ENCODE results near the gene ITM2C.

The ITM2C gene

DNA sequence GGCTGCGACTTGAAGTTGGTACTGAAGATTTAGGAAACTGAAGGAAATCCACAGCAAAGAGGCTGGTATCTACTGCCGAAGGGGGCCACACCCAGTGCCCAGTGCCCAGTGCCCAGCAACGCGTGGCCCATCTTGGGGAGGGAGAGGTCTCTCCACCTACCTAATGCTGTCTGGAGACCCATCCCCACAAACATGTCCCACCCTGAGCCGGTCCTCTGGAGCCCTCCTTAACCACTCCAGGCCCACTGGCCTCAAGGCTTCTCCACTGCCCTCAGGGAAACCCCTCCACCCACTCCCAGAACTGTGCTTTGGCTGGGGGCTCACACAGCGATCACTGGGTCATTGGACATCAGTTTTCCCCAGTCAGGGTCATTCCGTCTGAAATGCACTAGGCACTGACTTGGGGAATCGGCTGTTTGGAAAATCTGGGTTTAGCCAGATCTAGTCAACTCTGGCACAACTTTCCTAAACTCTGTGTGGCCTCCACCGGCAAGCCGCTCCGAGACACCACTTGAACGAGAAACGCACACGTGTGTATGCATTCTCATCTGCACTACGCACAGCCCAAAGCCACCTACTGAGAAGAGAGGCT is 40.2 kb downstream of the ITM2C start:
- Histone ChIP-seq H3K4me3 (ENCODE audit: insufficient read depth in 1 of 2, low read depth in 1 of 2, low read length in 2 of 2) (no peak overlapping the region), H4K91ac (ENCODE audit: low read length) (no peak overlapping the region), H3K14ac (ENCODE audit: low read length in 2 of 2) (no peak overlapping the region), H2BK5ac (ENCODE audit: low read depth, low read length, poor library complexity, severe bottlenecking) (no peak overlapping the region), H3K4me1 (ENCODE audit: control insufficient read depth, insufficient read depth, low read depth, low read length) (peaks cover 19% of the 10 kb centered on the region), H3K18ac (ENCODE audit: low read depth in 1 of 2, low read length in 2 of 2) (no peak overlapping the region), H3K4me2 (ENCODE audit: low read length, poor library complexity, severe bottlenecking) (no peak overlapping the region), H2BK15ac (ENCODE audit: low read depth, poor library complexity, severe bottlenecking) (no peak overlapping the region), H3K79me1 (replicated peaks; ENCODE audit: low read length, poor library complexity, severe bottlenecking) (no peaks in the 10 kb centered on the region), H3K36me3 (ENCODE audit: control insufficient read depth in 1 of 2, insufficient read depth in 2 of 2, low read depth in 1 of 2, low read length in 2 of 2) (no peaks in the 10 kb centered on the region), H2BK12ac (ENCODE audit: low read length in 2 of 2) (no peak overlapping the region), H4K8ac (ENCODE audit: low read length) (no peak overlapping the region), H3K4ac (ENCODE audit: low read depth in 1 of 2, low read length in 2 of 2) (no peak overlapping the region), H3K9ac (ENCODE audit: low read length) (no peak overlapping the region), H3K23ac (ENCODE audit: low read length in 2 of 2) (no peak overlapping the region), H2BK120ac (ENCODE audit: low read depth, low read length) (no peak overlapping the region), H2AK5ac (ENCODE audit: low read length, severe bottlenecking) (no peak overlapping the region), H3K27me3 (ENCODE audit: control insufficient read depth in 1 of 2, insufficient read depth in 1 of 2, low read length in 2 of 2) (peaks cover 21 to 37% of the 10 kb centered on the region in 2 experiments), H2AFZ (ENCODE audit: low read depth, low read length) (no peak overlapping the region), H3K27ac (ENCODE audit: low read length, poor library complexity, severe bottlenecking) (no peak overlapping the region), H3K9me3 (ENCODE audit: control insufficient read depth, low read length) (no peaks in the 10 kb centered on the region)
- DNase-seq = no peak
- 82% methylated on average over 15 of the region's 15 CpGs for WGBS

DNA sequence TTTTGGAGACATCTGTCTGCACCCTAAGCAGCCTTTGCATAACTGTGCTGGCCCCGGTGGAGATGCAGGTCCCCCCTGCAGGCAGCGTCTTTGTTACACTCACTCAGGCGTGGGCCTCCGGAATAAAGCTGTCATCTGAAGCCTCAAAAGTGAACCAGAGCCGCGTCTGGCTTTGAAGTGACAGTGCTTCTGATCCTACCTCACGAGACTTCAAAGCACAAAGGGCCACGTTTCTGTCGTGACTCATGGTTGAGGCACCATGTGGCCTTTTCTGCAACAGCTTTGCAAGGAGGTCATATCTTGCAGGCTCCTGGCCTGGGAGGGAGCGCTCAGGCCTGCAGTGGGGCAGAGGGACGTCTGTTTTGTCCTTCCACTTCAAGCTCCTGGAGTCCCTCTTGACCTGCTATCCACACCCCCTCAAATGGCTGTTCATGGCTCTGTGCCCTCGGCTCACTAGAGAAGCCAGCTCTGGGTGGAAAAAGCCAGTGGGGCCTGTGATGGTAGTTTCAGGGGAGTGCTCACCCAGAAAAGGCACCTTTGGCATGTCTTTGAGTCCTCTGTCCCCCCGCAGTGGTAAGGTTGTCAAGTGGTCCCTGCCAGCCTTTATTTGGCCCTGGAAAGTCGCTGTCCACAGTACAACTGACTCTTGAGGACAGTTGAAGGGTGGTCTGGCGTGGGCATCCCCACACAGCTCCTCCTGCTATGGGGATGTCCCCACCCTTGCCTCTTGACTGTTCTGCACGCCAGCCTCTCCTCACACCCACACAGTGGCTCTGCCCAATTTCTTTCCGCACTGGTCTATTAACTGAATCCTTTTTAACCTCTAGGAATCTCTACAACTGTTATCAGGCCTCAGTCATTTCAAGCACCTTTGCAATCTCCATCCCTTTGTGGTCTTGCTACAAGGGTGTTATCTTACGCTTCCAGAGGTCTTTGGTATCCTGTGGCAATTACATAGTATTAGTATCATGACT is 41.0 kb downstream of the ITM2C start:
- H2BK12ac ChIP-seq (ENCODE audit: low read length in 2 of 2) = no peak overlapping the region
- no peak overlapping the region for H3K14ac ChIP-seq (ENCODE audit: low read length in 2 of 2)
- no peak overlapping the region for H2BK120ac ChIP-seq (ENCODE audit: low read depth, low read length)
- no peak overlapping the region for H2BK15ac ChIP-seq (ENCODE audit: low read depth, poor library complexity, severe bottlenecking)
- H3K9me3 ChIP-seq (ENCODE audit: control insufficient read depth, low read length) = no peaks in the 10 kb centered on the region
- H4K8ac ChIP-seq (ENCODE audit: low read length) = no peak overlapping the region
- DNase-seq = peak; percentile 50
- no peaks in the 10 kb centered on the region for H3K79me1 ChIP-seq (replicated peaks; ENCODE audit: low read length, poor library complexity, severe bottlenecking)
- no peak overlapping the region for H2BK5ac ChIP-seq (ENCODE audit: low read depth, low read length, poor library complexity, severe bottlenecking)
- peaks cover 13 to 29% of the 10 kb centered on the region in 2 experiments for H3K27me3 ChIP-seq (ENCODE audit: control insufficient read depth in 1 of 2, insufficient read depth in 1 of 2, low read length in 2 of 2)
- no peak overlapping the region for H3K27ac ChIP-seq (ENCODE audit: low read length, poor library complexity, severe bottlenecking)
- H2AK5ac ChIP-seq (ENCODE audit: low read length, severe bottlenecking) = no peak overlapping the region
- H3K36me3 ChIP-seq (ENCODE audit: control insufficient read depth in 1 of 2, insufficient read depth in 2 of 2, low read depth in 1 of 2, low read length in 2 of 2) = no peaks in the 10 kb centered on the region
- 42% methylated on average over 16 of the region's 18 CpGs for WGBS
- H3K4me2 ChIP-seq (ENCODE audit: low read length, poor library complexity, severe bottlenecking) = no peak overlapping the region
- H3K9ac ChIP-seq (ENCODE audit: low read length) = no peak overlapping the region
- H3K18ac ChIP-seq (ENCODE audit: low read depth in 1 of 2, low read length in 2 of 2) = no peak overlapping the region
- no peak overlapping the region for H4K91ac ChIP-seq (ENCODE audit: low read length)
- peaks cover 19% of the 10 kb centered on the region for H3K4me1 ChIP-seq (ENCODE audit: control insufficient read depth, insufficient read depth, low read depth, low read length)
- H3K4ac ChIP-seq (ENCODE audit: low read depth in 1 of 2, low read length in 2 of 2) = no peak overlapping the region
- H3K4me3 ChIP-seq (ENCODE audit: insufficient read depth in 1 of 2, low read depth in 1 of 2, low read length in 2 of 2) = no peak overlapping the region
- no peak overlapping the region for H2AFZ ChIP-seq (ENCODE audit: low read depth, low read length)
- no peak overlapping the region for H3K23ac ChIP-seq (ENCODE audit: low read length in 2 of 2)

DNA sequence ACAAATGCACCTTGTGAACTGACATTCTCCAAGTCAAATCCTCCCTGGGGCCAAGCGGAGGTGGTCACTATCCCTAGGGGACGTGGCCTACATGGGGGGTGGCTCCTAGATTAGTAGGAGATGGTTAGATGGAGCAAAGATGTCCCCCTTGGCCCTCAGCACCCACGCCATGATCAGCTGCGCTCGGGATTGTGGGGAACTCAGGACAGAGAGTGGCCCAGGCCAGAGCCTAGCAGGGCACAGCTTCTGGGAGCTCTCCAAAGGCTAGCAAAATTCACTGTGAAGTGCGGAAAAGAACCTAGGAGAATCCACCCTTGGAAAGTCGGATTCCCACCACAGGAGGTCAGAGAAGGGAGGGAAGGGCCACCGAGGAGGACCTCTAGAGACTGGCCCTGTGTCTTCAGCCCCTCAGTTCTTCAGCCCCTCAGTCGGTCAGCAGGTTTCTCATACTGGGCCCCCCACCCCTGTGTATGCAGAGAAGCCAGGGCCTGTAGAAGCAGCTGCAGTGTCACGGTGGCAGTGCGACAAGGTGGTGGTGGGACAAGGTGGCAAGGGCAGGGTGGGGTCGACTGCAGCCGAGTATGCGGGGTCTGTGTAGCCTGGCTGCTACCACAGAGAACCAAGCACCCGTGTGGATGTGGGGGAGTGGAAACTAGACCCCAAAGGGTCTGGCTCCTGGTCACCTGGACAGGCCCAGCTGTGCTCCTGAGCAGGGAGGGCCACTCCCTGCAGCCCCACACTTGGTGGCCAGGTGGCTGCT is 41.9 kb downstream of the ITM2C start:
- H3K4me1 ChIP-seq (ENCODE audit: control insufficient read depth, insufficient read depth, low read depth, low read length) = peaks cover 19% of the 10 kb centered on the region
- DNase-seq = no peak
- no peak overlapping the region for H3K9ac ChIP-seq (ENCODE audit: low read length)
- H3K14ac ChIP-seq (ENCODE audit: low read length in 2 of 2) = no peak overlapping the region
- H2BK15ac ChIP-seq (ENCODE audit: low read depth, poor library complexity, severe bottlenecking) = peak overlapping the region; percentile 46
- H2AFZ ChIP-seq (ENCODE audit: low read depth, low read length) = no peak overlapping the region
- H3K23ac ChIP-seq (ENCODE audit: low read length in 2 of 2) = no peak overlapping the region
- no peaks in the 10 kb centered on the region for H3K9me3 ChIP-seq (ENCODE audit: control insufficient read depth, low read length)
- H3K36me3 ChIP-seq (ENCODE audit: control insufficient read depth in 1 of 2, insufficient read depth in 2 of 2, low read depth in 1 of 2, low read length in 2 of 2) = no peaks in the 10 kb centered on the region
- H3K4me2 ChIP-seq (ENCODE audit: low read length, poor library complexity, severe bottlenecking) = no peak overlapping the region
- no peak overlapping the region for H4K8ac ChIP-seq (ENCODE audit: low read length)
- WGBS = 95% methylated on average over 15 of the region's 15 CpGs
- no peak overlapping the region for H2BK5ac ChIP-seq (ENCODE audit: low read depth, low read length, poor library complexity, severe bottlenecking)
- H3K18ac ChIP-seq (ENCODE audit: low read depth in 1 of 2, low read length in 2 of 2) = no peak overlapping the region
- no peak overlapping the region for H2AK5ac ChIP-seq (ENCODE audit: low read length, severe bottlenecking)
- H3K4ac ChIP-seq (ENCODE audit: low read depth in 1 of 2, low read length in 2 of 2) = no peak overlapping the region
- no peak overlapping the region for H3K4me3 ChIP-seq (ENCODE audit: insufficient read depth in 1 of 2, low read depth in 1 of 2, low read length in 2 of 2)
- no peak overlapping the region for H4K91ac ChIP-seq (ENCODE audit: low read length)
- H2BK120ac ChIP-seq (ENCODE audit: low read depth, low read length) = no peak overlapping the region
- H2BK12ac ChIP-seq (ENCODE audit: low read length in 2 of 2) = no peak overlapping the region
- H3K79me1 ChIP-seq (replicated peaks; ENCODE audit: low read length, poor library complexity, severe bottlenecking) = no peaks in the 10 kb centered on the region
- H3K27ac ChIP-seq (ENCODE audit: low read length, poor library complexity, severe bottlenecking) = no peak overlapping the region
- H3K27me3 ChIP-seq (ENCODE audit: control insufficient read depth in 1 of 2, insufficient read depth in 1 of 2, low read length in 2 of 2) = peaks cover 4 to 23% of the 10 kb centered on the region in 2 experiments

Measured in mesenchymal stem cell (in vitro differentiated cells and primary cell).